Cerebellar nuclear complex (tissue), 1 donor: ENCODE measurements around the gene FHIT.
"Not testable (repeated sequence)": the region's sequence is repeated elsewhere in the genome, so short reads cannot be mapped to it uniquely, and the experiment has no call there.

Source experiments
- DNase-seq, 2 experiments: peaks; one replicate each; lab custom pipeline; 2025; lab: John Stamatoyannopoulos, UW

The FHIT gene

DNA sequence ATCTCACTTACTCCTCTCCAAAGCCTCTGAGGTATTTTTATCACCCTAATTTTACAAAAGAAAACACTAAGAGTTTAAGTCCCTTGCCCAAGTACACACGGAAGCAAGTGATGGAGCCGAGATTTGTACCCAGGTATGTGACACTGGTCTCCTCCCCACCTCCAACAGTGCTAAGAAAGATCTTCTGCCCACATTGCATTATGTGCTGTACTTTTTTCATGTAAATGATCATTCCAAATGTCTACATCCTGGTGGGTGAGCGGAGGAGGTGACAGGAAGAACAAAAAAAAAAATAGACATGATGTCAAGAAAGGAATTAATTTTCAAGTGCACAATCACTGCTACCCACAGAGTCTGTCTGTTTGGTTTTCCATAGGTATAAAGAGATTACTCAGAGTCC lies 694.1 kb downstream of the FHIT start:
- no peak for DNase-seq

DNA sequence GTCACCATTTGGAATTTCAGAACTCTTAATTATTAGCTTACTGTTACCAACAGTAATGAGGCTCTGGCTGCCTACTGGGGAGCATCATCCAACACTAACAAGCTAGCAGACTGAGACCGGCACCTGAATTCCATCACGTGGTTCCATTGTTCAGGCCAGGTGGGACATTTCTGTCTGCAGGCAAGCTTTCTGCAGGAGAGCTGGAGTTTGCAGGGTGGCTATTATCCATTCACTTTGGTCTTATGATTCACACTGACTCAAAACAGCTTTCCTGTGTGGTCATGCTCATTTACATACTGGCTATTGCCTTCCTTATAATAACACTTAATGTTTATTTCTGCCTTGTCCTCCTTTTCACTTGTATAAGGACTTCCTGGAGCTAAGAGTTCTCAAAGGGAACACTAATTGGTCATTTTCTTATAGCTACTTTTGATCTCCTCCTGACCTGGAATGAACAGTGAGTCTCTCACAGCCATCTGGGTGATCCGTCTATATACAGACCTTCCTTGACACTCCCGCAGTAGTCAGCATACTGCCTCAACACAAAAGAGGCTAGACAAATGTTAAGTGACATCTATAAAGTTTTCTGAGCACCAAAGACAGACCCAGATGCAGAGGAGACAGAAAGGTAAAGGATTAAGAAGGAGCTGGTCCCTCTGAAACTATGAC lies 695.4 kb downstream of the FHIT start:
- DNase-seq = no peak

DNA sequence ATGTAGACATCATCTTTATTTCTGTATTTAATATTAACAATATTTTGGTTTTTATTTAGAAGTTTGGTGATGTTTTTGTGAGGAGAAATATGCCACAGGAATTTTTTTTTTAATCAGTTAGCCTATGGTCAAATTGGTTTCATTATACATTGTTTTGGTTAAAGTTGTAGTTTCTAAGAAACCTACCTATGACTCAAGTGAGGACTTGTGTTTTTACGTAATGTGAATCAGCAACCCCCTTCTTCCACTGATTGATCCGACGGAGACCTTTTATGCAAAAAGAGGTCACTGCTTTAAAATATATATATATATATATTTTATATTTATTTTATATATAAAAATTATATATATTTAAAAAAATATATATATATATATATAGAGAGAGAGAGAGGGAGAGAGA lies 698.1 kb downstream of the FHIT start:
- no peak for DNase-seq

DNA sequence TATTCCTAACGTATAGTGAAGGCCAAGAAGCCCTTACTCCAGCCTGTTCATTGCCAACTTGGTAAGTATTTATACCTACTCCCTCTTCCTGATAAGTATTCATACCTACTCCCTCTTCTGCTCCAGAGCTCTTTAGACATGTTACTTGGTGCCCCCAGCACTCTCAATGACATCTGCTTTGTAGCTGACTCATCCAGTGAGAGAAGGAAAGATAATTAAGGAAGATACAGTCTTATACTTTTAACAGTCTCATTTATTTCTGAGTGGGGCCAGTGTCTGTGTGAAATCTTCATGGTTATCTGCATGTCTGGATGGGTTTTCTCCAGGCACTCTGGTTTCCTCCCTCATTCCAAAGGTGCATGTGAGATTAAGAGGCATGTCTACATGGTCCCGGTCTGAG lies 698.7 kb downstream of the FHIT start:
- DNase-seq = no peak

DNA sequence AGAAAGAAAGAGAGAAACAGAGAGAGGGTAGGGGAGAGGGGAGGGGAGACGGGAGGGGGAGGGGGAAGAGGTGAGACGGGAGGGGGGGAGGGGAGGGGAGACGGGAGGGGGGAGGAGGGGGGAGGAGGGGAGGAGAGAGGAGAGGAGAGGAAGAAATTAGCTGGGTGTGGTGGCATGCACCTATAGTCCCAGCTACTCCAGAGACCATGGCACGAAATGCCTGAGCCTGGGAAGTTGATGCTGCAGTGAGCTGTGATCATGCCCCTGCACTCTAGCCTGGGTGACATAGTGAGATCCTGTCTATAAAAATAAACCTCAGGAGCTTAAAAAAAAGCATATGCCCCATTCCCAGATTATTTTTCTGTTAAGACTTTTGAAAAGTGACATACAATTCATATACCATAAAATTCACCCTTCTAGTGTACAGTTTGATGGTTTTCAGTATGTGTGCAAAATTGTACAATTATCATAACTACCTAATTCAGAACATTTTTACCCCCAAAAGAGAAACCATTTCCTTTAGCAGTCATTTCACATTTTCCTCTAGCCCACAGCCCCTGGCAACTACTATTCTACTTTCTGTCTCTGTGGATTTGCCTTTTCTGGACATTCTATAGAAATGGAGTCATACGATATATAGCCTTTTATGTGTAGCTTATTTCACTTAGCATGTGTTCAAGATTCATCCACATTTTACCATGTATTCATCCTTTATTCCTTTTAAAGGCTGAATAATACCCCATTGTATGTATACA lies 699.6 kb downstream of the FHIT start:
- DNase-seq = no peak

DNA sequence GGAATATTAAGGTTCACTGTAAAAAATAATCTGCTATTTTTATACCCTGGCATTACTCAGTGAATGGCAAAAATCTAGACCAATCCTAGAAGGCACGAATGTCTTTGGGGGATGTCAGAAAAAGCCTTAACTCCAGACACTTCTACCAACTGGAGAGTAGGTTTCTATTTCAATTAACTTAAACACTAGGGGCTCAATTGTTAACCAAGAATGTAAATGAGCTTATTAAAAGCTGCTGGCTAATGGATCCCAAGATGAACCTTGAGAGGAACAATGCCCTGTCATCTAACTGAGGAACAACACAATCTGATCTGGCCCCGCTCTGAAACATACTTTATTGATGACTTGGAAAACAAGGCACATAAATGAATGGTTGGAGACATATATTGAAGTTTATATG lies 701.4 kb downstream of the FHIT start:
- DNase-seq = no peak

DNA sequence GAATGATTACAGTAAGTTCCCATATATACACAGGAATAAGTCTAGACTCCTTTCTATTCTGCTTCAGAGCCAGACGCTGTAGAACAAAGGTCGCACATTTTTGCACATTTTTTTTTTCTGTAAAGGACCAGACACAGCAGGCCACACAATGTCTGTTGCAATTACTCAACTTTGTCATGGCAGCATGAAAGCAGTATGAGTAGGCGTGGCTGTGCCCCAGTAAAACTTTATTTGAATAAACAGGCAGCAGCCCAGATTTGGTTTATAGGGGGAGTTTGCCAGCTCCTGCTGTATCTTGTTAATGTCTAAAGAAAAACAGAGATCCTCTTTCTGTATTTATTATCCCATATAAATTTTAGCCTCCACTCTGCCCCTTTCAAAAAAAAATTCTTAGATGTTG lies 708.3 kb downstream of the FHIT start:
- DNase-seq = no peak

DNA sequence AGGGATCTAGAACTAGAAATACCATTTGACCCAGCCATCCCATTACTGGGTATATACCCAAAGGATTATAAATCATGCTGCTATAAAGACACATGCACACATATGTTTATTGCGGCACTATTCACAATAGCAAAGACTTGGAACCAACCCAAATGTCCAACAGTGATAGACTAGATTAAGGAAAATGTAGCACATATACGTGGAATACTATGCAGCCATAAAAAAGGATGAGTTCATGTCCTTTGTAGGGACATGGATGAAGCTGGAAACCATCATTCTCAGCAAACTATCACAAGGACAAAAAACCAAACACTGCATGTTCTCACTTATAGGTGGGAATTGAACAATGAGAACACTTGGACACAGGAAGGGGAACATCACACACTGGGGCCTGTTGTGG lies 711.9 kb downstream of the FHIT start:
- not testable (repeated sequence) for DNase-seq

DNA sequence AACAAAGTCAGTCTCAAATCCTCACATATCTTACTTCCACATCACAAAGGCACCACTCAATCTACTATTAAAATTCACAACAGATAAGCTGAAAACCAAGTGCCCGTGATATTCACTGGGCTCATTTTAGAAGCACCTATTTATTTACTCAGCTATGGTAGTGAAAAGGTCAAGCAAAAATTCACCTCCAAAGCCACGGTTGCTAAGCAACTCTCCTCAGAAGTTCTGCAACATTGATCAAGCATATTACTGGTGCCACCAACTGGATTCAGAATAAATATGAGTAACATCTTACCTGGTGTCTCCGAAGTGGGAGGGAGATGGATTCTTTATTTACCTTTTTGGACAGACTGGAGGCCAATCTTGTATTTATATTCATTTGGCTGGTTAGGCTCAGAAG lies 714.8 kb downstream of the FHIT start:
- no peak for DNase-seq

DNA sequence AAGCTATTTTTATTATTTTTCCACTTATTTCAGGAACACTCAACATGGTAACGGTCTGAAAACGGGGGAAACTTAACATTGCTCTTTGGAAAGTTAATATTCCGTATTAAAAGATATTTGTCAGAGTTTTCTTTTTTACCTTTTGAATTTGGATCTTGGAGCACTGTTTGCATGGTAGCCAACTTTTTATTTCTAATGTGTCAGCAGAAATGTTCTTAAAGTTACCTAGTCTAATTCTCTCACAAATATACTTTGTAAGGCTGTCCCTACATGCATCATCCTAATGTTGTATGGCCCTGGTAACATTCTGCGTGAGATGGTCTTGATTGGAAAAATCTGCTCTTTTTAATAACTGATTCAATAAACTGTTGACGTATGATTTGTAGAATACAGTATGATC lies 719.5 kb downstream of the FHIT start:
- no peak for DNase-seq

DNA sequence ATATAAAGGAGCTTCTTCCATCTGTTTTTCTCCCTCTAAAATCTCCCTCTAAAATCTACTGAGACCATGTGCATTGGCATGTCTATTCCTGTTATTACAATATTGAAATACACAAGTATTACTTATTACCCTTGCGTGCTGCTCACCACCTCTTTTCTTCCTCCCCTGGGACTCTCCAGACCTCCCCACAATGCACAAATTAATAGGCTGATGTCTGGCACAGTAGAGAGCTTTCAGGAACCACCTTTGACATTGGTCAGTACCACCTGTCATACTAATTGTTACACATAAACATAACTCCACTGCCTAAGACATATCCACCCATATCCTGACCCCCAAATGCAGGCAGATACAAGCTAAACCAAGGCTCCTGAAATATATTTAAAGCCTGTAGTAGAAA lies 722.6 kb downstream of the FHIT start:
- no peak for DNase-seq

DNA sequence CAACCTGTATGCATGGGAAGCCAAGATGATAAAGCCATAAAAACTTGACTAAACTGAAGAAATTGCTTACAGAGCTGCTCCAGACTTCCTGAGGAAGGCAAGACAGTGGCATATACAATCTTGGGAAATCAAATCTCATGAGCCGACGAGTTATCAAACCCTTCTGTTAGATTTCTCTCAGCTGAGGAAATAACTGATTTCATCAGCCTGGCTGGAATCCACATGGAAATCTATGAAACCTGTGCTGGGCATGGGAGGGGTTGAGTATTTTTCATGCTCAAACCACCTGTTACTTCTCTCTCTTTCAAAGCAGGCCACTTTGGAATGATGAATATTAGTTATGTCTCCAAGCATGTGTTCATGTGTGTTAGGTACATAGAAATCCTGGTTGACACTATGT lies 727.7 kb downstream of the FHIT start:
- DNase-seq = no peak

DNA sequence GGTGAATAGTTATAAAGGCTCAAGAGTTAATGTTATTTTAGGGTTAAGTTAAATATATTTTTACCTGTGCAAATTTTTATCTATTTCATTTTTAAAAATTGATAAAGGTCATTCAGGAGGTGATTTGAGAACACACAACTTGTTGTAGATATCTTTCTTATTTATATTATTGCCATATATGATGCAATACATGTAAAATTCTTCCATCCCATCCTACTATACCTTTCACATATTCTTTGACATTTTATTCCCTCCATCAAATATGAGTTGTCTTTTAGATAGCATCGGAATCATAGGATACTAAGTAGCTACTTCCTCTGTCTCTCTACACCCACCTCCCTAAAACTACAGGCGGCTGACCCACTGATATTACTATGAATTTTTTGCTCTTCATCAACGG lies 734.1 kb downstream of the FHIT start:
- no peak for DNase-seq

DNA sequence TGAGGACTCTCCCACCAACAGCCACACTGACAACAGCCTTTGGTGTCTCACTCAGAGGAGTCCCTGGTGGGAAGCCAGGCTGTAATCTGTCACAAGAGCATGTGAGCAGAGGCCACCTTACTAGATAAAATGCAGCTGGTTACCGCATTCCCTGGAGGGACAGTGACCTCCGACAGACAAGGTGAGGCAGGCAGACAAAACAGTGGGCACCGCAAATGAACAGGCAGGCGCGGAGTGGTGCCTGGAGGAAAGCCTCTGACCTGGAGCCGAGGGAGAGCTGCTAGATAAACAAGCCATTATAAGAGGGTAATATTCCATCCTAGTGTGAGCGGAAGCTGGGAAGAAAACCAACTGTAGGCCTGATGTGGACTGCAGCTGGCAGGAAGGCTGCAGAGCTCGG lies 736.4 kb downstream of the FHIT start:
- DNase-seq = no peak

DNA sequence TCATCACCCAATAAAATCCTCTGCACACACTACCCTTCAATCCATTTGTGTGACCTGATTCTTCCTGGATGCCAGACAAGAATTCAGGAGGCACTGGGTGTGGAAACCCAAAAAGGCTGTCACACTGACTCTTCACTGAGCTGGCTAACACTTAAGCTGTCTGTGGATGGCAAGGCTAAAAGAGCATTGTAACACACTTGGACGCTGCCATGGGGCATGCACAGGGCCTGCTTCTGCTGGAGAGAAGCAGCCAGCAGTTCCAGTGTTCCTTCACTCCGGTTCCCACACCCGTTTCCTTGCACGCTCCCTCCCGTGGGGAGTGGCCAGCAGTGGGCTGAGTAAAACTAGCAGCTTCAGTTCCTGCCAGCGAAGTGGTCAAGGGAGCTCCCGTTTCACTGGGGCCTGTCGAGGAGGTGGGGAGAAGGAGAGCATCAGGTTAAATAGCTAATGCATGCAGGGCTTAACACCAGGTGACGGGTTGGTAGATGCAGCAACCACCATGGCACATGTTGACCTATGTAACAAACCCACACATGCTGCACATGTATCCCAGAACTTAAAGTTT lies 737.1 kb downstream of the FHIT start:
- no peak for DNase-seq

DNA sequence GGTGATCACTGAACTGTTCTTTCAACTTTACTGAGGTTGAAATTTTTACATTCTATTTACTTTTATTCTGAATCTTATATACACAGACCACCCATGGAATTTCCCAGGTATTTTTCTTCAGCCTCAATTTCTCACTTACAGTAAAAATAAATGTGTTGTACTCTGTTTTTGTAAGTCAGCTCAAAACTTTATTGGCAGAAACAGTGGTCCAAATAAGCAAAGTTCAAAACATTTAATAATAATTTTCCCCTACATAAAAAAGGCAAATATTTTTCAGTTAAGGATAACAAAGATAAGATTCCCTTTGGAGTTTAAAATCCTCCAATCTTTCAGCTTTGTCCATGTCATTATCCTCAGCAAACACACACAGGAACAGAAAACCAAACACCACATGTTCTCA lies 738.0 kb downstream of the FHIT start:
- DNase-seq = no peak

DNA sequence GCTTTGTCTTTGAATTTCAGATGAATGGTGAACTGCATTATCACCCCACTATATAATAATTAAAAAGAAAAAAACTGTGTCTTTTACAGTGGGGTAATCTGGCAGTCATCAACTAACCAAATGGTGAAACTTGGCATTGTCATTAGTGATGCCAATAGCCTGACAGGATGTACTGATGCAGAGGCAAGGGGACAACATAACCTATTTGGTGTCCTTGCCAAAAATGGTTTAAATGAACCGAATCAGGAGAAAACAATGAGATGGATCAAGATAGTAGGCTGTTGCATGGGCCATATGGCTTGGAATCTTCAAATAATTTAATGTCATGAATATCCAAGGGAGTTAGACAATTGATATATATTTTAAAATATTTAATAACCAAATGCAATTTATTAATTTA lies 738.7 kb downstream of the FHIT start:
- no peak for DNase-seq

DNA sequence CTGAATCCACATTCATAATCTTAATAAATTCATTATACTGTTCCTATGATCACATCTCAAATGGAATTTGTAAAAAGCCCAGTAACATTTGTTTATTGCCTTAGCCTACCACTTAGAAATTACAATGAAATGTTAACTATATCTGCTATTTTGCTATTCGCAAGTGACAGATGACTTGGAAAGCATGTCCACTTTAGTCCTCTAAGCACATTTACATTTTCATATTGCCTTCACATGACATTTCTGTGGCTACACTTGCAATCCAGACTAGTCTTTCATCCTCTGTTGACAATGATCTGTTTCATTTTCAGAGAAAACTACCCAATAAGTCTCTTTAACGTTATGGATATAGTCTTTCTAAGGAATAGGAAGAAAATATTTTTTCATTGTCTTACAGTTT lies 741.8 kb downstream of the FHIT start:
- DNase-seq = no peak

DNA sequence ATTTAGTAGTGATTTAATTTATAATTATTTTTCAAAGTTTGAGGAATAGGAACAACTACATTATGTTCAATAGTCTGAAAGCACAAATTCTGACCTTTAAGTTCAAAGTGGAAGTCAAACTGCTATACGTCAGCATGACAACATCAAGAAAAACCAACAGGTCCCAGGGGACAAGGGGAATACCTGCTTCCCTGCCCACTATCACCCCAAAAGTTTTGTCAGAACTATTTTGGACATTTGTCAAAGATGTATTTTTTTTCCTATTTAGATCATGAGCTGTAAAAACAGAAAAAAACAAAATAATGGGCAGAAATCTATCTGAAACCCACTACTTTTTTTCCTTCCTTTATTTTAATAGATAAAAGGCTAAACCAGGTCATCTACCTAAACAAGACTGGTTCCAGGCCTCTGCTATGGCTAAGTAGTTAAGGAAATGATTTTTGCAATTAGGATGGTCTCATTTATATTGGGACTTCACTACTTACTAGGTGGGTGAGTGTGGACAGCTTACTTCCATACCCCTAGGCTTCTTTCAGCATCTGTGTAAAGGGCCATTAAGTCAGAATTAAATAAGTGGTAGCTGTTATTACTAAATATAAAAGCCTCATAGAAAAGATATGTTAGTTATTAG lies 746.3 kb downstream of the FHIT start:
- DNase-seq = no peak

DNA sequence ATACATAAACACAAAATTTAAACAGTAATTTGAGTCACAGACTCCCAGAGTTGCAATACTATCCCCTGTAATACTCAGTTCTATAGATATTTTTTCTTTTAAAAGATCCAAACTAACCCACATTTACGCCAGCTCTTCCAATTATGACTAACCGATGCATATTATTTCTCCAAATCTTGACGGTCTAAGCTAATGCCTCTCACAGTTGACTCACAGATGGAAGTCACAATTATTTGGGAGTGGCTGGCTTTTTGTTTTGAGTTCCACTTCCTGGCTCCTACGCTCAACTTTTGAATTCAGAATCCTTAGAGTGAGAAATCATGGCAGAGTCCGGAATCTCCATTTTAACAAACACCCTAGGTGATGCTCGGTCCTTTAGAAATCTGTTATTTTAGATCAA lies 749.9 kb downstream of the FHIT start:
- no peak for DNase-seq

DNA sequence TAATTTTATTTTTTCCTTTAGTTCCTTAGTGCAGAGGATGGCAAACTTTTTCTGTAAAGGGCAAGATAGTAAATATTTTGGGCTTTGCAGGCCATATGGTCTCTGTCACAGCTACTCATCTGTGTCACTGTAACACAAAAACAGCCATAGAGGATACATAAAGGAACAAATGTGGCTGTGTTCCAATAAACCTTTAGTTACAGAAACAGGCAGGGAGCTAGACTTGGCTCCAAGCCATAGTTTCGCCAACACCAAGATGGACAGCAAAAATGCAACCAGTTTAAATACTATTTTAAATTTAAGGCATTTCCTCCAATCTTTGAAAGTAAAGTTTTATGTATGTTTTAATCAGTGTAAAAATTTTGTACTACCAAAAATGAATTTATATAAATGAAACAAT lies 753.4 kb downstream of the FHIT start:
- DNase-seq = no peak

DNA sequence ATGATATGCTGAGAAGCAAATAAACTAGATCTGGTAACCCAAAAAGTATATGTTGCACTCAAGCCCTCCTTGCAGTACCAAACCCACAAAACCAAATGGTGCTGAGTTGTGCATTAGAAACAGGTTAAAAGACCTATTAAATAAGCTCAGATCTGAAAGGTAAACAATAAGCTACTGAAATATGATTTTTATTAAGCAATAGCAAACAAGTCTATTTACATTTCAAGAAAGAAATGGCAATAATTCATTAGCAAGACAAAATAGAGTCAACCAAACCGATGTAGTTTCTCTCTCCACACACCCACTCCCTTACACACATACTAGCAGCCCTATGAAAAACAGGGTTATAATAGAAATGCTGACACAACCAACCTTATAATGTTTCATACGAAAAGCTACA lies 760.3 kb downstream of the FHIT start:
- DNase-seq = no peak

DNA sequence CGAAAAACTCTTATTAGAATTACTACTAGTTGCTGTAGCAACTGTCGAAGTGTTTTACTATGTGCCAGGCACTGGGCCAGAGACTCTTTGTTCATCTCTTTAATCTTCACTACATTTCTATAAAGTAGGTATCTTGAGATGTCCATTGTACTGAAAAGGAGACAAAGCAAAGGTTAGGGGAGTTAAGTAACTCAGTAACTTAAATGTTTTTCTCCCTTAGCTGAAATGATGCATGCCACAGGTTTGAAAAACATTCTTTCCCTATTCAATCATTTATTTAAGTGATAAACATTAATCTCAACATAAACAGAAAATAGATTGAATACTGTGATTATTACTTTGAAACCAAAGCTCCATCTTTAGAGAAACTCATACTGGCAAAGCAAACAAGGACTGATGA lies 776.2 kb downstream of the FHIT start:
- no peak for DNase-seq
